H1 (cell line): ENCODE measurements around the gene TSPEAR. TPM values are rescaled to one million over a fixed set of nuclear protein-coding genes. Genes with fewer than 3 reads are reported as not detected.

Experiments used
- BCL11A ChIP-seq, 2 experiments: IDR thresholded peaks; one replicate each; pipeline ENCODE4 v1.6.1; 2011; ENCODE audit warnings: low read depth in 2 of 2, low read length in 2 of 2, mild to moderate bottlenecking in 2 of 2
- EGR1 ChIP-seq: IDR thresholded peaks from 2 replicates; pipeline ENCODE4 v1.6.1; 2011; ENCODE audit warnings: low read depth, low read length, borderline replicate concordance
- polyA plus RNA-seq, 7 experiments: library from polyadenylated mRNA; depleted of rRNA in 3 of 7; stranded (reverse) in 5 of 7; unstranded in 2 of 7; fragments of >200 nt in 5 of 7; fragments of 200-250 nt in 2 of 7; gene quantifications; 1 replicate in 5 of 7; 2 replicates in 1 of 7; 4 replicates in 1 of 7; pipeline versions ENCODE4 v1.2.1 to v1.2.3, GENCODE V29; 2011 to 2013; ENCODE audit warnings: missing spikeins in 2 of 7, mixed read lengths in 2 of 7
- total RNA-seq: library from RNA; stranded (reverse); fragmentation: NEBNext Ultra II Directional; extraction: Animal tissue kit (Norgen Biotek cat#: 25700); gene quantifications from 2 replicates; pipeline ENCODE4 v1.2.1, GENCODE V29; 2021

TSPEAR gene
- total and polyA plus RNA-seq, 2 of the 8 experiments (the other 6 are each of a cell fraction or from before 2014, with no cell fraction given): 0.58 to 0.89 TPM

DNA sequence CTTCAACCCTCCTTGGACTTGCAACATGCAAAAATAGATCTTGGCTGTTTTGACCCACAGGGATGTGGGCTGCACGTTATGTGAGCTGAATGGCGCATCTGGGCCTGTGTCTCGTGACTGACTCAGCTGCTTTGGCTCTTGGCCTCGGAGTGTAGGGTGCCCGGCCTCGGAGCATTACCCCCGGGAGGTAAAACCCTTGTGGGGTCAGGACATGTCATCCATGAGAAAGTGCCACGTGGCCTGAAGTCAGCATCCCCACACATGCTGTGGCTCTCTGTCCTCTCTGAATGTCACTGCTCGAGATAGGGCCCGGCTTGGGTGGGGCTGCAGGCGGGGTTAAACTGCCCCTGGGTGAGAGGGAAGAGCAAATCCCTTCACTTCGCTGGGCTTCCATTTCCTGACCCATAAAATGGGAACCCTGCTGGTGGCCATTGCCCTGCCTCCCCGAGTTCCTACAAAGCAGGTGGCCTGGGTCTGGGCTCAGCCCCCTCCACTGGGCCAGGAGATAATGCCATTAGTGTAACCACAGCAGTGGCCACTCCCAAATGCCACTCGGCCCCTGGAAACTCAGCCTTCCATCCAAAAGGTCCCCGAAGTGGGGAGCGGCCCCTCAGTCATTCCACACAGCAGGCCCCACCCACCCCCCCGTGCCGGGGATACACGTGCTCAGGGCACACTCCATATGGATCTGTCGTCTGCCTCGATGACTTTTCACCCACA is 22.8 kb upstream of the TSPEAR start (continued):
- TF ChIP-seq BCL11A (IDR thresholded peaks at IDR 0.05; ENCODE audit: low read depth in 2 of 2, low read length in 2 of 2): no peak
- TF ChIP-seq EGR1: no peak
